WTC11 (cell line): ENCODE data around the gene WRAP53. TPM values are rescaled to one million over a fixed set of nuclear protein-coding genes. Genes with fewer than 3 reads are reported as not detected.

Source experiments
- ATAC-seq: fragments of 200-7000 bp; cut with Tn5 transposase; 2 replicates; pipeline ENCODE4 v1.10.0; 2021; ENCODE audit warnings: mild to moderate bottlenecking, moderate library complexity
- CTCF ChIA-PET: fragments of 300-600 bp; sonication (Branson Sonifier 250); formaldehyde crosslinking; loops from one replicate; lab custom pipeline; 2021; ENCODE audit warnings: antibody characterized with exemption; lab: Charles Lee
- POLR2A ChIA-PET: fragments of 350-600 bp; sonication (Branson Sonifier 250); formaldehyde crosslinking; loops from one replicate; lab custom pipeline; 2021; ENCODE audit warnings: antibody characterized with exemption; lab: Charles Lee
- DNase-seq: peaks from one replicate; pipeline ENCODE4 v3.0.0; 2021; ENCODE audit warnings: low spot score
- H3K27ac Mint-ChIP-seq: 2 replicates; pipeline ENCODE4 v1.8.0; 2021; ENCODE audit warnings: mixed read lengths
- H3K27me3 Mint-ChIP-seq: 2 replicates; pipeline ENCODE4 v1.8.0; 2021; ENCODE audit warnings: low read depth, mild to moderate bottlenecking, moderate library complexity, mixed read lengths
- H3K36me3 Mint-ChIP-seq: 2 replicates; pipeline ENCODE4 v1.8.0; 2021; ENCODE audit warnings: mixed read lengths
- H3K4me1 Mint-ChIP-seq: 2 replicates; pipeline ENCODE4 v1.8.0; 2022; ENCODE audit warnings: mixed read lengths
- H3K4me3 Mint-ChIP-seq: 2 replicates; pipeline ENCODE4 v1.8.0; 2021; ENCODE audit warnings: mild to moderate bottlenecking, moderate library complexity, mixed read lengths
- H3K9me3 Mint-ChIP-seq: 2 replicates; pipeline ENCODE4 v1.8.0; 2021; ENCODE audit warnings: mixed read lengths
- FOXK1 ChIP-seq: sonication (generic); formaldehyde crosslinking; IDR thresholded peaks from 2 replicates; pipeline ENCODE4 v1.8.0; 2022; ENCODE audit warnings: mild to moderate bottlenecking, moderate library complexity, missing genetic modification reagents
- GABPB1 ChIP-seq: sonication (generic); formaldehyde crosslinking; IDR thresholded peaks from 2 replicates; pipeline ENCODE4 v1.8.1; 2023; ENCODE audit warnings: mild to moderate bottlenecking, missing genetic modification reagents
- GTF2I ChIP-seq: fragments of 250-450 bp; sonication (Bioruptor Pico); conservative IDR thresholded peaks from 2 replicates; pipeline ENCODE4 v1.4.0; 2021; ENCODE audit warnings: mild to moderate bottlenecking
- HMGA2 ChIP-seq: fragments of 250-450 bp; sonication (Bioruptor Pico); IDR thresholded peaks from 2 replicates; pipeline ENCODE4 v1.4.0; 2021; ENCODE audit warnings: mild to moderate bottlenecking, moderate library complexity
- KAT7 ChIP-seq: sonication (generic); formaldehyde crosslinking; IDR thresholded peaks from 2 replicates; pipeline ENCODE4 v1.8.1; 2023; ENCODE audit warnings: missing genetic modification reagents, mild to moderate bottlenecking, borderline replicate concordance
- NFYB ChIP-seq: sonication (generic); formaldehyde crosslinking; conservative IDR thresholded peaks from 2 replicates; pipeline ENCODE4 v1.8.0; 2022; ENCODE audit warnings: low read depth, missing genetic modification reagents
- RELA ChIP-seq: sonication (generic); formaldehyde crosslinking; IDR thresholded peaks from 2 replicates; pipeline ENCODE4 v1.8.1; 2022; ENCODE audit warnings: missing genetic modification reagents, mild to moderate bottlenecking, borderline replicate concordance
- SP1 ChIP-seq: sonication (generic); formaldehyde crosslinking; conservative IDR thresholded peaks from 2 replicates; pipeline ENCODE4 v1.8.1; 2022; ENCODE audit warnings: missing genetic modification reagents
- ZBTB21 ChIP-seq: sonication (generic); formaldehyde crosslinking; IDR thresholded peaks from 2 replicates; pipeline ENCODE4 v1.8.1; 2023; ENCODE audit warnings: mild to moderate bottlenecking, missing genetic modification reagents, borderline replicate concordance
- ZNF416 ChIP-seq: fragments of 250-450 bp; sonication (Bioruptor Pico); IDR thresholded peaks from 2 replicates; pipeline ENCODE4 v1.9.0; 2021; ENCODE audit warnings: mild to moderate bottlenecking, inconsistent platforms
- total RNA-seq: library from RNA; stranded (reverse); gene quantifications from 3 replicates; pipeline ENCODE4 v1.2.3, GENCODE V29; 2021
- TF ChIP-seq, protein P1 (sequence below): sonication (generic); formaldehyde crosslinking; IDR thresholded peaks from 2 replicates; pipeline ENCODE4 v1.8.0; 2022; ENCODE audit warnings: mild to moderate bottlenecking, missing genetic modification reagents
- TF ChIP-seq, protein P2 (sequence below): sonication (generic); formaldehyde crosslinking; IDR thresholded peaks from 2 replicates; pipeline ENCODE4 v1.8.1; 2022; ENCODE audit warnings: low read depth, missing genetic modification reagents, borderline replicate concordance
- TF ChIP-seq, protein P3 (sequence below): sonication (generic); formaldehyde crosslinking; IDR thresholded peaks from 2 replicates; pipeline ENCODE4 v1.8.0; 2022; ENCODE audit warnings: mild to moderate bottlenecking, missing genetic modification reagents
- TF ChIP-seq, protein P4 (sequence below): sonication (generic); formaldehyde crosslinking; IDR thresholded peaks from 2 replicates; pipeline ENCODE4 v1.8.1; 2022; ENCODE audit warnings: missing genetic modification reagents, borderline replicate concordance
- TF ChIP-seq, protein P5 (sequence below): sonication (generic); formaldehyde crosslinking; IDR thresholded peaks from 2 replicates; pipeline ENCODE4 v1.8.0; 2022; ENCODE audit warnings: missing genetic modification reagents

Gene WRAP53
- total RNA-seq, 1 experiment from 2014 or later: 37.2 TPM

DNA sequence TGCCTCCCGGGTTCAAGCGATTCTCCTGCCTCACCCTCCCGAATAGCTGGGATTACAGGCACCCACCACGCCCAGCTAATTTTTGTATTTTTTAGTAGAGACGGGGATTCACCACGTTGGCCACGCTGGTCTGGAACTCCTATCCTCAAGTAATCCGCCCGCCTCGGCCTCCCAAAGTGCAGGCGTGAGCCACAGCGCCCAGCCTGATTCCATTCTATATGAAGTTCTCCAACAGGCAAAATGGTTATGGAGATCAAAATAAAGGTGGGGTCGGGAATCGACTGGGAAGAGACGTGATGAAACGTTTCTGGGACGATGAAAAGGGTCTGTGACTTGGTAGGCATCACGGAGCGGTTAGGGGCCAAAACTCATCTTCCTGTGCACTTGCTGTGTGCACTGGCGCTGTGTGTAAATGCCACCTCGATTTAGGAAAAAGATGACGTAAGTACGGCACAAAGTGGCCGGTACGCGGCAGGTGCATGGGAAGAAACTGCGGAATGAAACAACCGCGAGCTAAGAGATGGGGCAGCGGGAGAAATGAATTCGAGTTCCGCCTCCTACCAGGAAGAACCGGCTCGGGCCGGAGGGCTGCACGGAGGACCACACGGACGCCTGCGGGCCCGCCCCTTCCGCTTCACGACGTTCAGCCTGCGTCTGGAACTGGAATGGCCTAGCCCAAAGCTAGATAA is 2.6 kb upstream of the WRAP53 start (continued):
- TF ChIP-seq ZBTB21: 0 out of 2 replicates have a peak, but pooled peaks have one; percentile 18
- TF ChIP-seq, protein P1, sequence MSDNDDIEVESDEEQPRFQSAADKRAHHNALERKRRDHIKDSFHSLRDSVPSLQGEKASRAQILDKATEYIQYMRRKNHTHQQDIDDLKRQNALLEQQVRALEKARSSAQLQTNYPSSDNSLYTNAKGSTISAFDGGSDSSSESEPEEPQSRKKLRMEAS (CRISPR knock-in tag): peak; percentile 70
- TF ChIP-seq, protein P2, sequence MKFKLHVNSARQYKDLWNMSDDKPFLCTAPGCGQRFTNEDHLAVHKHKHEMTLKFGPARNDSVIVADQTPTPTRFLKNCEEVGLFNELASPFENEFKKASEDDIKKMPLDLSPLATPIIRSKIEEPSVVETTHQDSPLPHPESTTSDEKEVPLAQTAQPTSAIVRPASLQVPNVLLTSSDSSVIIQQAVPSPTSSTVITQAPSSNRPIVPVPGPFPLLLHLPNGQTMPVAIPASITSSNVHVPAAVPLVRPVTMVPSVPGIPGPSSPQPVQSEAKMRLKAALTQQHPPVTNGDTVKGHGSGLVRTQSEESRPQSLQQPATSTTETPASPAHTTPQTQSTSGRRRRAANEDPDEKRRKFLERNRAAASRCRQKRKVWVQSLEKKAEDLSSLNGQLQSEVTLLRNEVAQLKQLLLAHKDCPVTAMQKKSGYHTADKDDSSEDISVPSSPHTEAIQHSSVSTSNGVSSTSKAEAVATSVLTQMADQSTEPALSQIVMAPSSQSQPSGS (CRISPR knock-in tag): no peak
- 0 out of 2 replicates have a peak, but pooled peaks have one; percentile 61 for TF ChIP-seq KAT7 (CRISPR knock-in tag)
- no peak for TF ChIP-seq RELA (CRISPR knock-in tag)
- TF ChIP-seq SP1 (CRISPR knock-in tag): peak; percentile 81

DNA sequence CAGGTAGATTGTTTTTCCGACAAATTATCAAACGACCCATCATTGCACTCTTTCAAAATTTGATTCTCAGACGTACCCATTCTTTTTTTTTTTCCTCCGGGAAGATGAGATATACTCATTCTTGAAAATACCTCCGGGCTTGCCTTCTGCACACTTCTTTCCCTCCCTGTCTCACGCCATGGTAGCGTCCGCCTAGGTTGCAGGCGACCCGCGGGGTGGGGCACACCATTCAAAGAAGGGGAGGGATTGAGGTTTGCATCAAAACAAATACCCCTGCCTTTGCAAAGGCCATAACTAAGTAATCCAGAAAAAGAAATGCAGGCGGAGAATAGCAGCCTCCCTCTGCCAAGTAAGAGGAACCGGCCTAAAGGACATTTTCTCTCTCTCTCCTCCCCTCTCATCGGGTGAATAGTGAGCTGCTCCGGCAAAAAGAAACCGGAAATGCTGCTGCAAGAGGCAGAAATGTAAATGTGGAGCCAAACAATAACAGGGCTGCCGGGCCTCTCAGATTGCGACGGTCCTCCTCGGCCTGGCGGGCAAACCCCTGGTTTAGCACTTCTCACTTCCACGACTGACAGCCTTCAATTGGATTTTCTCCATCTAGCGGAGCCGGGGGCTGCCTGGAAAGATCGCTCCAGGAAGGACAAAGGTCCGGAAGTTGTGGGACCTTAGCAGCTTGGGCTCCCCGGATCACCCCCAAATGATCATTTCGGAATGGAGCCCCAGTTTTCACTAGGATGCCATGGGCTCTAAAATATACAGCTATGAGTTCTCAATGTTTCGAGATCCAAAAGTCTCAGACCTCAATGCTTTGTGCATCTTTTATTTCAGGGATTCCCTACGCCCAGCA is 1.8 kb upstream of the WRAP53 start:
- H3K36me3 Mint-ChIP-seq: peaks cover 21% of the 10 kb centered on the region

More for the DNA sequence above, 1.8 kb upstream of the WRAP53 start:
- H3K9me3 Mint-ChIP-seq: no peaks in the 10 kb centered on the region
- ATAC-seq (peak; percentile 13), DNase-seq (peak; percentile 75)
- H3K27me3 Mint-ChIP-seq: no peaks in the 10 kb centered on the region
- peak overlapping the region; percentile 88 for H3K4me3 Mint-ChIP-seq
- ChIA-PET CTCF (interaction anchor here (0.6 to 7.0 kb wide), 29 partner anchors 9 to 781 kb away, joined by 3 to 205 read pairs (median 10); partner anchors contain the start of genes ATP1B2, CD68, DNAH2 and EFNB3), POLR2A (interaction anchor here (0.7 to 5.9 kb wide), 27 partner anchors 10 to 470 kb away, joined by 3 to 80 read pairs (median 8); partner anchors contain the start of genes ATP1B2, CD68, DNAH2 and EFNB3)
- TF ChIP-seq HMGA2 (CRISPR knock-in tag) (0 out of 2 replicates have a peak, but pooled peaks have one; percentile 19), NFYB (no peak), KAT7 (CRISPR knock-in tag) (0 out of 2 replicates have a peak, but pooled peaks have one; percentile 17), GTF2I (CRISPR knock-in tag) (no peak), FOXK1 (peak; percentile 84), ZNF416 (CRISPR knock-in tag) (no peak), GABPB1 (CRISPR knock-in tag) (peak; percentile 50; the same call in 1 of the 2 replicates), SP1 (CRISPR knock-in tag) (peak; percentile 46)
- TF ChIP-seq, protein P3, sequence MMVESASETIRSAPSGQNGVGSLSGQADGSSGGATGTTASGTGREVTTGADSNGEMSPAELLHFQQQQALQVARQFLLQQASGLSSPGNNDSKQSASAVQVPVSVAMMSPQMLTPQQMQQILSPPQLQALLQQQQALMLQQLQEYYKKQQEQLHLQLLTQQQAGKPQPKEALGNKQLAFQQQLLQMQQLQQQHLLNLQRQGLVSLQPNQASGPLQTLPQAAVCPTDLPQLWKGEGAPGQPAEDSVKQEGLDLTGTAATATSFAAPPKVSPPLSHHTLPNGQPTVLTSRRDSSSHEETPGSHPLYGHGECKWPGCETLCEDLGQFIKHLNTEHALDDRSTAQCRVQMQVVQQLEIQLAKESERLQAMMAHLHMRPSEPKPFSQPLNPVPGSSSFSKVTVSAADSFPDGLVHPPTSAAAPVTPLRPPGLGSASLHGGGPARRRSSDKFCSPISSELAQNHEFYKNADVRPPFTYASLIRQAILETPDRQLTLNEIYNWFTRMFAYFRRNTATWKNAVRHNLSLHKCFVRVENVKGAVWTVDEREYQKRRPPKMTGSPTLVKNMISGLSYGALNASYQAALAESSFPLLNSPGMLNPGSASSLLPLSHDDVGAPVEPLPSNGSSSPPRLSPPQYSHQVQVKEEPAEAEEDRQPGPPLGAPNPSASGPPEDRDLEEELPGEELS (CRISPR knock-in tag): 0 out of 2 replicates have a peak, but pooled peaks have one; percentile 10
- TF ChIP-seq, protein P4, sequence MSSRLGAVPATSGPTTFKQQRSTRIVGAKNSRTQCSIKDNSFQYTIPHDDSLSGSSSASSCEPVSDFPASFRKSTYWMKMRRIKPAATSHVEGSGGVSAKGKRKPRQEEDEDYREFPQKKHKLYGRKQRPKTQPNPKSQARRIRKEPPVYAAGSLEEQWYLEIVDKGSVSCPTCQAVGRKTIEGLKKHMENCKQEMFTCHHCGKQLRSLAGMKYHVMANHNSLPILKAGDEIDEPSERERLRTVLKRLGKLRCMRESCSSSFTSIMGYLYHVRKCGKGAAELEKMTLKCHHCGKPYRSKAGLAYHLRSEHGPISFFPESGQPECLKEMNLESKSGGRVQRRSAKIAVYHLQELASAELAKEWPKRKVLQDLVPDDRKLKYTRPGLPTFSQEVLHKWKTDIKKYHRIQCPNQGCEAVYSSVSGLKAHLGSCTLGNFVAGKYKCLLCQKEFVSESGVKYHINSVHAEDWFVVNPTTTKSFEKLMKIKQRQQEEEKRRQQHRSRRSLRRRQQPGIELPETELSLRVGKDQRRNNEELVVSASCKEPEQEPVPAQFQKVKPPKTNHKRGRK (CRISPR knock-in tag): no peak
- TF ChIP-seq, protein P5, sequence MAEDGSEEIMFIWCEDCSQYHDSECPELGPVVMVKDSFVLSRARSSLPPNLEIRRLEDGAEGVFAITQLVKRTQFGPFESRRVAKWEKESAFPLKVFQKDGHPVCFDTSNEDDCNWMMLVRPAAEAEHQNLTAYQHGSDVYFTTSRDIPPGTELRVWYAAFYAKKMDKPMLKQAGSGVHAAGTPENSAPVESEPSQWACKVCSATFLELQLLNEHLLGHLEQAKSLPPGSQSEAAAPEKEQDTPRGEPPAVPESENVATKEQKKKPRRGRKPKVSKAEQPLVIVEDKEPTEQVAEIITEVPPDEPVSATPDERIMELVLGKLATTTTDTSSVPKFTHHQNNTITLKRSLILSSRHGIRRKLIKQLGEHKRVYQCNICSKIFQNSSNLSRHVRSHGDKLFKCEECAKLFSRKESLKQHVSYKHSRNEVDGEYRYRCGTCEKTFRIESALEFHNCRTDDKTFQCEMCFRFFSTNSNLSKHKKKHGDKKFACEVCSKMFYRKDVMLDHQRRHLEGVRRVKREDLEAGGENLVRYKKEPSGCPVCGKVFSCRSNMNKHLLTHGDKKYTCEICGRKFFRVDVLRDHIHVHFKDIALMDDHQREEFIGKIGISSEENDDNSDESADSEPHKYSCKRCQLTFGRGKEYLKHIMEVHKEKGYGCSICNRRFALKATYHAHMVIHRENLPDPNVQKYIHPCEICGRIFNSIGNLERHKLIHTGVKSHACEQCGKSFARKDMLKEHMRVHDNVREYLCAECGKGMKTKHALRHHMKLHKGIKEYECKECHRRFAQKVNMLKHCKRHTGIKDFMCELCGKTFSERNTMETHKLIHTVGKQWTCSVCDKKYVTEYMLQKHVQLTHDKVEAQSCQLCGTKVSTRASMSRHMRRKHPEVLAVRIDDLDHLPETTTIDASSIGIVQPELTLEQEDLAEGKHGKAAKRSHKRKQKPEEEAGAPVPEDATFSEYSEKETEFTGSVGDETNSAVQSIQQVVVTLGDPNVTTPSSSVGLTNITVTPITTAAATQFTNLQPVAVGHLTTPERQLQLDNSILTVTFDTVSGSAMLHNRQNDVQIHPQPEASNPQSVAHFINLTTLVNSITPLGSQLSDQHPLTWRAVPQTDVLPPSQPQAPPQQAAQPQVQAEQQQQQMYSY (CRISPR knock-in tag): no peak
- H3K4me1 Mint-ChIP-seq: peaks cover 31% of the 10 kb centered on the region
- peak overlapping the region; percentile 100 for H3K27ac Mint-ChIP-seq
